Adrenal gland (tissue), 5 donors: ENCODE data around the gene ANGPTL7.

Experiments
- CTCF ChIP-seq, 6 experiments: fragments of 450-650 bp in 4 of 6; fragments of 200-600 bp in 2 of 6; sonication (generic) in 1 of 6; IDR thresholded peaks; 1 replicate in 5 of 6; 2 replicates in 1 of 6; pipeline versions ENCODE4 v1.5.1 to v1.8.0; 2016 to 2021; ENCODE audit warnings: antibody characterized with exemption in 6 of 6, mild to moderate bottlenecking in 2 of 6, moderate library complexity in 1 of 6
- POLR2A ChIP-seq, 2 donors: fragments of 450-650 bp; IDR thresholded peaks; one replicate each; pipeline ENCODE4 v1.6.1; 2017; ENCODE audit warnings: antibody characterized with exemption in 2 of 2, mild to moderate bottlenecking in 2 of 2, moderate library complexity in 1 of 2
- donor health status: DM: no; HTN: no; CAD: no.

GRCh38 chr1:11157867-11158266 lies 31.3 kb upstream of the ANGPTL7 start:
- TF ChIP-seq POLR2A (IDR thresholded peaks at IDR 0.05), result no peak
- TF ChIP-seq CTCF (IDR thresholded peaks at IDR 0.05), result no peak
